Astrocyte (in vitro differentiated cells and primary cell): ENCODE results near the gene SPPL2C. TPM values are rescaled to one million over a fixed set of nuclear protein-coding genes. Genes with fewer than 3 reads are reported as not detected.

Source experiments
- DNase-seq: peaks from one replicate; pipeline ENCODE4 v3.0.0-alpha.2; 2010; ENCODE audit warnings: low read depth
- FAIRE-seq: peaks from 2 replicates; lab custom pipeline; 2011; peaks lifted over from hg19 to GRCh38; lab: Jason Lieb, UNC
- H2AFZ ChIP-seq: 2 replicates; pipeline ENCODE4 v1.6.0; 2012; ENCODE audit warnings: low read depth, low read length, inconsistent platforms
- H3K27ac ChIP-seq: 2 replicates; pipeline ENCODE4 v1.5.1; 2011; ENCODE audit warnings: low read depth, low read length, inconsistent platforms
- H3K27me3 ChIP-seq: 2 replicates; pipeline ENCODE4 v1.6.0; 2011; ENCODE audit warnings: low read length, inconsistent platforms; ENCODE audit not compliant: insufficient read depth
- H3K36me3 ChIP-seq: 2 replicates; pipeline ENCODE4 v1.5.1; 2011; ENCODE audit warnings: low read length, inconsistent platforms; ENCODE audit not compliant: insufficient read depth
- H3K4me1 ChIP-seq: 2 replicates; pipeline ENCODE4 v1.5.1; 2011; ENCODE audit warnings: low read length, inconsistent platforms; ENCODE audit not compliant: insufficient read depth
- H3K4me2 ChIP-seq: 2 replicates; pipeline ENCODE4 v1.6.0; 2012; ENCODE audit warnings: low read length, inconsistent platforms
- H3K4me3 ChIP-seq: 2 replicates; pipeline ENCODE4 v1.5.1; 2011; ENCODE audit warnings: low read depth, mild to moderate bottlenecking, low read length, inconsistent platforms; ENCODE audit not compliant: insufficient read depth
- H3K79me2 ChIP-seq: 2 replicates; pipeline ENCODE4 v1.6.0; 2012; ENCODE audit warnings: mild to moderate bottlenecking, low read length, inconsistent platforms; ENCODE audit not compliant: insufficient read depth
- H3K9ac ChIP-seq: 2 replicates; pipeline ENCODE4 v1.6.0; 2012; ENCODE audit warnings: mild to moderate bottlenecking, low read length, inconsistent platforms
- H3K9me3 ChIP-seq: 2 replicates; pipeline ENCODE4 v1.5.1; 2012; ENCODE audit warnings: low read depth, mild to moderate bottlenecking, low read length, inconsistent platforms; ENCODE audit not compliant: insufficient read depth
- H4K20me1 ChIP-seq: 2 replicates; pipeline ENCODE4 v1.6.0; 2012; ENCODE audit warnings: low read length, inconsistent platforms; ENCODE audit not compliant: insufficient read depth
- H3K27ac Mint-ChIP-seq: one replicate; pipeline ENCODE4 v1.8.0; 2021; ENCODE audit warnings: mild to moderate bottlenecking, mixed read lengths; ENCODE audit not compliant: unreplicated experiment
- H3K27me3 Mint-ChIP-seq: one replicate; pipeline ENCODE4 v1.8.0; 2021; ENCODE audit warnings: low read depth, mixed read lengths; ENCODE audit not compliant: unreplicated experiment
- H3K36me3 Mint-ChIP-seq: one replicate; pipeline ENCODE4 v1.8.0; 2021; ENCODE audit warnings: low read depth, mixed read lengths; ENCODE audit not compliant: unreplicated experiment
- H3K4me1 Mint-ChIP-seq: one replicate; pipeline ENCODE4 v1.8.0; 2021; ENCODE audit warnings: low read depth, mixed read lengths; ENCODE audit not compliant: unreplicated experiment
- H3K4me3 Mint-ChIP-seq: one replicate; pipeline ENCODE4 v1.8.0; 2021; ENCODE audit warnings: mild to moderate bottlenecking, moderate library complexity, mixed read lengths; ENCODE audit not compliant: unreplicated experiment
- H3K9me3 Mint-ChIP-seq: one replicate; pipeline ENCODE4 v1.8.0; 2021; ENCODE audit warnings: mild to moderate bottlenecking, mixed read lengths; ENCODE audit not compliant: unreplicated experiment
- EZH2 ChIP-seq: IDR thresholded peaks from 2 replicates; pipeline ENCODE4 v1.6.1; 2012; ENCODE audit warnings: mild to moderate bottlenecking, low read length, inconsistent platforms; ENCODE audit not compliant: insufficient read depth
- total RNA-seq: library from RNA; stranded (reverse); gene quantifications from 2 replicates; pipeline ENCODE4 v1.2.1, GENCODE V29; 2021
- TF ChIP-seq, protein P1 (sequence below): IDR thresholded peaks from 2 replicates; pipeline ENCODE4 v1.5.1; 2011; ENCODE audit warnings: low read depth, mild to moderate bottlenecking, inconsistent platforms, low read length, moderate library complexity; ENCODE audit not compliant: insufficient read depth

Gene SPPL2C
- total RNA-seq, 1 donor from 2014 or later = not detected

- no peak overlapping the region for H2AFZ ChIP-seq
- peaks cover 9% of the 10 kb centered on the region for H3K27me3 ChIP-seq
Measured at GRCh38 chr17:45814622-45815606, 29.8 kb upstream of the SPPL2C start.

GRCh38 chr17:45815752-45816151, 28.9 kb upstream of the SPPL2C start:
- H3K4me2 ChIP-seq = no peak overlapping the region
- Mint-ChIP-seq H3K4me1 (no peaks in the 10 kb centered on the region), H3K27ac (no peak overlapping the region), H3K36me3 (peaks cover 2% of the 10 kb centered on the region), H3K4me3 (no peak overlapping the region), H3K9me3 (peaks cover 2% of the 10 kb centered on the region), H3K27me3 (peaks cover 74% of the 10 kb centered on the region)
- H3K9me3 ChIP-seq = no peaks in the 10 kb centered on the region
- H3K4me1 ChIP-seq = no peaks in the 10 kb centered on the region
- TF ChIP-seq EZH2 = no peak
- TF ChIP-seq, protein P1, sequence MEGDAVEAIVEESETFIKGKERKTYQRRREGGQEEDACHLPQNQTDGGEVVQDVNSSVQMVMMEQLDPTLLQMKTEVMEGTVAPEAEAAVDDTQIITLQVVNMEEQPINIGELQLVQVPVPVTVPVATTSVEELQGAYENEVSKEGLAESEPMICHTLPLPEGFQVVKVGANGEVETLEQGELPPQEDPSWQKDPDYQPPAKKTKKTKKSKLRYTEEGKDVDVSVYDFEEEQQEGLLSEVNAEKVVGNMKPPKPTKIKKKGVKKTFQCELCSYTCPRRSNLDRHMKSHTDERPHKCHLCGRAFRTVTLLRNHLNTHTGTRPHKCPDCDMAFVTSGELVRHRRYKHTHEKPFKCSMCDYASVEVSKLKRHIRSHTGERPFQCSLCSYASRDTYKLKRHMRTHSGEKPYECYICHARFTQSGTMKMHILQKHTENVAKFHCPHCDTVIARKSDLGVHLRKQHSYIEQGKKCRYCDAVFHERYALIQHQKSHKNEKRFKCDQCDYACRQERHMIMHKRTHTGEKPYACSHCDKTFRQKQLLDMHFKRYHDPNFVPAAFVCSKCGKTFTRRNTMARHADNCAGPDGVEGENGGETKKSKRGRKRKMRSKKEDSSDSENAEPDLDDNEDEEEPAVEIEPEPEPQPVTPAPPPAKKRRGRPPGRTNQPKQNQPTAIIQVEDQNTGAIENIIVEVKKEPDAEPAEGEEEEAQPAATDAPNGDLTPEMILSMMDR = no peak
- no peaks in the 10 kb centered on the region for H4K20me1 ChIP-seq
- no peak overlapping the region for H3K4me3 ChIP-seq
- H3K79me2 ChIP-seq = no peaks in the 10 kb centered on the region
- DNase-seq = no peak
- H3K36me3 ChIP-seq = no peaks in the 10 kb centered on the region
- H3K27me3 ChIP-seq = peaks cover 9% of the 10 kb centered on the region
- no peak overlapping the region for H2AFZ ChIP-seq
- H3K9ac ChIP-seq = no peak overlapping the region
- no peak overlapping the region for H3K27ac ChIP-seq
- no peak for FAIRE-seq

More at GRCh38 chr17:45814622-45815606, 29.8 kb upstream of the SPPL2C start:
- Histone ChIP-seq H3K9ac (no peak overlapping the region), H3K4me1 (no peaks in the 10 kb centered on the region), H3K9me3 (no peaks in the 10 kb centered on the region), H3K27ac (no peak overlapping the region), H3K36me3 (no peaks in the 10 kb centered on the region), H3K79me2 (no peaks in the 10 kb centered on the region), H4K20me1 (no peaks in the 10 kb centered on the region), H3K4me2 (no peak overlapping the region), H3K4me3 (no peak overlapping the region)
- Mint-ChIP-seq H3K9me3 (peaks cover 2% of the 10 kb centered on the region), H3K36me3 (peaks cover 2% of the 10 kb centered on the region), H3K4me1 (no peaks in the 10 kb centered on the region), H3K4me3 (no peak overlapping the region), H3K27ac (no peak overlapping the region), H3K27me3 (peaks cover 69% of the 10 kb centered on the region)
- TF ChIP-seq, protein P1 = no peak
- TF ChIP-seq EZH2 = no peak
- FAIRE-seq (no peak), DNase-seq (no peak)
